HG03354 (cell line): ENCODE data around the gene CFAP20DC.
"Not testable (repeated sequence)": the region's sequence is repeated elsewhere in the genome, so short reads cannot be mapped to it uniquely, and the experiment has no call there.

Experiments
- ATAC-seq: cut with Tn5 transposase; IDR thresholded peaks from one replicate; pipeline ENCODE4 v1.9.1; 2021; ENCODE audit warnings: mild to moderate bottlenecking; ENCODE audit not compliant: unreplicated experiment, poor library complexity, severe bottlenecking

CFAP20DC gene

GRCh38 chr3:58888087-58888486 lies 161.7 kb downstream of the CFAP20DC start:
- ATAC-seq: no peak

- no peak for ATAC-seq
Observed at GRCh38 chr3:58884453-58884852, 165.4 kb downstream of the CFAP20DC start.

- no peak for ATAC-seq
Observed at GRCh38 chr3:58880182-58880581, 169.6 kb downstream of the CFAP20DC start.

GRCh38 chr3:58874795-58875194 lies 175.0 kb downstream of the CFAP20DC start:
- peak; percentile 86 for ATAC-seq

GRCh38 chr3:58874248-58874741 lies 175.5 kb downstream of the CFAP20DC start:
- ATAC-seq: peak; percentile 66

DNA sequence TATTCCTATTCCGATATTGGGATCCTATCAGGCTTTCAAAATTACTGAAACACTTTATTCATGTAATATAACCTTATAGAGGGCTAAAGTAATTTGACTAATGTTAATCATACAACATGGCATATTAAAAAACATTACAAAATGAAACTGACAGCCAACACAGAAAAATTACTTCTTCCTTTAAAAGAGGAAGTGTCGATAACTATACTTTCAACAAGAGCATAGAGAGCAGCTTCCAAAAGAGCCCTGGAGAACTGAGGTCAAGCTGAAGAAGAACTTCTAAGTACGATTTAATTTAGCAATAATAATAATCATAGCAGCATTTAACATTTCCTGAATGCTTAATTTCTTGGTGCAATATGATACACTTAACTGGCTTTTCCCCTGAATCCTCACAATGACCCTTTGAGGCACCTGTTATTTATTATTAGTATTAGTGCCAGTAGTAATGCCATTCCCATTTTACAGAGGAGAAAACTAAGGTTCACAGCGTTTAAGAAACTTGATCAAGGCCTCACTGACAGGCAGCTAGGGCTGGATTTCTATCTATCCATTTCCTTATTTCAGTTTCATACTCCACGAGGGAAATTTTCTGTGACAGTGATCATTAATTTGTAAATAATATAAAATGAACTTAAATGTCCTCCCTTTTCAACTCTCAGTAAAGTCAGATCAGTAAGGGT lies 181.6 kb downstream of the CFAP20DC start:
- peak; percentile 74 for ATAC-seq

GRCh38 chr3:58867621-58868020 lies 182.2 kb downstream of the CFAP20DC start:
- no peak for ATAC-seq

- no peak for ATAC-seq
Observed at GRCh38 chr3:58866079-58866478, 183.7 kb downstream of the CFAP20DC start.

DNA sequence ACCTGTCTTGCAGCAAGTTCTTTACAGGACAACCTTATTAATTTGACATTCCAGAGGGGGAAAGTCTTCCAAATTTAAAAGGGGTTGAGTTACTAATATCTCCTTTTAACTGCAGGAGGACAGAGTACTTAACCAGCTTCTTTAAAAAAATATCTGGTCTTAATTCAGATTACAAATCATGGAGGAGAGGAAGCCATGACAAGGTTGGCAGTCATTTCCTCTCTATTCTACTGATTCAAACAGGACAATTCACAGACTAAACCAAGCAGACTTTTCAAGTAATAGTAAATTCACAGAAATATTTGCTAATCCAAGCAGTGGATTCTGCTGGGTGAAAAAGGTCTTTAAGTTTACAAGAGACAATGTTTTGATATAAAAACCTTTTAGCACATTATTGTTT lies 185.3 kb downstream of the CFAP20DC start:
- no peak for ATAC-seq

- no peak for ATAC-seq
Observed at GRCh38 chr3:58863206-58863605, 186.6 kb downstream of the CFAP20DC start.

DNA sequence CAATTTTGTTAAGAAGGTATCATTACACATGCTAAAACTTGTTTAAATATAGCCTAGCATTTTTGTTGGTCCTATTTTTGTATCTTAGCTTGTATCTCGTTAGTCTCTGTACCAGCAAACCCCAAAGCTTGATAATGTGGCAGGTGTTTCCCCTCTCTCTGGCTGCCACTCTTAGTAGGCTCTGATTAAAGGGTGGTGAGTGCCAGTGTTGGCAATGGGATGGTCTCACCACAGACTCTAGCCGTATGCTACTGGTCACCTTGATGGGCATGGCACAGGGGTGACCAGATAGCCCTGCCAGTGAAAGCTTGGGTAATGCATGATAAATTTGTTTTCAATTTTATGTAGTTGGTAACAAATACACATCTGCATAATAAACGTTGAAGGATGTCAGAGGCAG lies 188.3 kb downstream of the CFAP20DC start:
- no peak for ATAC-seq

- ATAC-seq: no peak
Observed at GRCh38 chr3:58858126-58858525, 191.7 kb downstream of the CFAP20DC start.

GRCh38 chr3:58857402-58857801 lies 192.4 kb downstream of the CFAP20DC start:
- peak; percentile 66 for ATAC-seq

DNA sequence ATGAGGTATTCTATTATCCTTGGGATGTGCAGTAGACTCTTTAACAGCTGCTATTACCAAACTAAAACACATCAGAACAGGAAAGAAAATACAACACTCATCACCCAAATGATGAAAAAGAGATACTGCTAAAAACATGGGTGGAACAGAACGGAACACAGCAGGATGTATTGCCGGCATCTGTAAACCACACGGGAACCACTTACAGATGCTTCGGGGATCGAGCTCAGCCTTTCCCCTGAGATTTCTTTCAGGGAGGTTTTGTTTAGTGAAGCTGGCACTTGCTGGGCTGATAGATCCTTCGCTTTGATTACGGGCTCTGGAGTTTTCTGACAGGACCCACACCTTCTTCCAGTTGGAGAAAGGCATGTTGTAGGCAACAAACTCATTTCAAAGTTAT lies 201.0 kb downstream of the CFAP20DC start:
- no peak for ATAC-seq

- not testable (repeated sequence) for ATAC-seq
Observed at GRCh38 chr3:58842050-58842747, 207.6 kb downstream of the CFAP20DC start.

GRCh38 chr3:58840949-58841348 lies 208.9 kb downstream of the CFAP20DC start:
- no peak for ATAC-seq

GRCh38 chr3:58839964-58840363 lies 209.9 kb downstream of the CFAP20DC start:
- no peak for ATAC-seq

- ATAC-seq: no peak
Observed at GRCh38 chr3:58839187-58839586, 210.6 kb downstream of the CFAP20DC start.

DNA sequence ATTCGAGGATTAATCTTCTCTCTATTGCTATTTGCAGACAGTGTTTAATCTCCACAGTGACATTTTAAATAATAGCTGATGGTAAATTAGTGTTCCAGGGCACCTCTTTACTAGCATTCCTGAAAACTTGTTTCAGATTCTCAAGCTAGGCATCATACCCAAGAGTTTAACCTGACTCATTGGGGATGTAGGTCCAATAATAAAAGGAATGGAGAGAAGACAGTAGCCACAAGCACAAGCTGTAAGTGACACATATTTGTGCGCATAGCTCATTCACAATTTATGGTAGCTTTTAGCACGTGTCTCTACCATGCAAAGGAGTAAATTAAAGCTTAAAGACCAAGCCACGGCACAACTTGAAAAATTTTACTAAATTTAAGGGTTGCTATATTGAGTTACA lies 212.0 kb downstream of the CFAP20DC start:
- ATAC-seq: no peak

- ATAC-seq: no peak
Observed at GRCh38 chr3:58837141-58837843, 212.5 kb downstream of the CFAP20DC start.

GRCh38 chr3:58835086-58835485 lies 214.7 kb downstream of the CFAP20DC start:
- ATAC-seq: no peak
